GM21360 (cell line): ENCODE data around the gene SEC11A.
A peak's percentile ranks its signal among the peaks of the same experiment; 100 is the strongest.

Experiments used
- ATAC-seq: cut with Tn5 transposase; IDR thresholded peaks from one replicate; pipeline ENCODE4 v1.9.1; 2021; ENCODE audit warnings: mild to moderate bottlenecking, moderate library complexity; ENCODE audit not compliant: unreplicated experiment

SEC11A gene

GRCh38 chr15:84685304-84685703 is 30.6 kb downstream of the SEC11A start:
- no peak for ATAC-seq

DNA sequence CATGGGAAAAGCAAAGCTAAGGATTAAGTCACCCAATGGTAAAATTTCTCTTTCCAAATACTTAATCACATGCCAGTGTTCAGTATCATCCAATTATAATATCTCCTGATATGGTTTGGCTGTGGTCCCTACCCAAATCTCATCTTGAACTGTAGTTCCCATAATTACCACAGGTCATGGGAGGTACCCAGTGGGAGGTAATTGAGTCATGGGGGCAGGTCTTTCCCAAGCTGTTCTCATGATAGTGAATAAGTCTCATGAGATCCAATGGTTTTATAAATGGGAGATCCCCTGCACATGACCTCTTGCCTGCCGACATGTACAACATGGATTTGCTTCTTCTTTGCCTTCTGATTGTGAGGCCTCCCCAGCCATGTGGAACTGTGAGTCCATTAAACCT is 31.8 kb downstream of the SEC11A start:
- no peak for ATAC-seq

DNA sequence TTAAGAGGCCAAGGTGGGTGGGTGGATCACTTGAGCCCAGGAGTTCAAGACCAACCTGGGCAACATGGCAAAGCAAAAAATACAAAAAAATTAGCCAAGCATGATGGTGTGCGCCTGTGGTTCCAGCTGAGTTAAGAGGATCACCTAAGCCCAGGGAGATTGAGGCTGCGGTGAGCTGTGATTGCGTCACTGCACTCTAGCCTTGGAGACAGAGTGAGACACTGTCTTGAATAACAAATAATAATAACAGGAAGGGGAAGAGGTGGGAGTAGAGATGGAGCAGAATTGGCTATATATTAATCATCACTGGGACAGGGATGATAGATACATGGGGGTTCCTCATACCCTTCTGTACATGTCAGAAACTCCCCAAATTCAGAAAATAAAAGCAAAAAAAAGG is 34.1 kb downstream of the SEC11A start:
- ATAC-seq: no peak

DNA sequence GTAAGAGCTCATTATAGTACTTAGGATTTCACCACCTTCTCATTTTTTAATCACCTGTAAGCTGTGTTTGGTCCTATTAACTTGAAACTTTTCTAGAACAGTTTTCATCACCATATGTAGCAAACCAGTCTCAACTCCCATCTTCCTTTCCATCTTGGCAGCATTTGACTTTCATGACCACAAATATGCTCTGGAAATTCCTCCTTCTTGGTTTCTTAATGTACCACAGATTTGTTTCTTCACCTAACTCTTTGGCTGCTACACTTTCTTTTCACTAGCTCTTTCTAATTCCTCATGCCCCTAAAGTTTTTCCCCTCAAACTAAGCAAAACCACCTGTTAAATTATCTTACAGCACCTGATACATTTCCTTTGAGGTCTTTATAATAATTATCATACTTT is 44.7 kb downstream of the SEC11A start:
- ATAC-seq: no peak

DNA sequence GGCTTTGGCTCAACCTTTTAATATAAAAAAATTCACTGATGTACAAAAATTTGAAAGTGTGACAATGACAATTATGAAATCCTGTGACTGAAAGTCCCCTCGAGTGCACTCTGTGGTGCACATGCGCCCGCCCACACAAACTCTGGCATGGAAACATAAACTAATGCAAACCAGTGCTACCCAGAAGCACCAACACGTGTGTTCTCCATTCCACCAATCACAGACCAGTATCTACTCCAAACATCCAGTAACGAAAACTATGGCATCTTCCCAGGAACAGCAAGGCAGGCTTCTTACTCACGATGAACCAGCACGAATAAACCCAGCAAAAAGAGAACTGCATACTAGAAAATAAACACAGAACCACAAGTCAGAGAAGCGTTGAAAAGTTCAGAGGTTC is 46.2 kb downstream of the SEC11A start:
- ATAC-seq: no peak

DNA sequence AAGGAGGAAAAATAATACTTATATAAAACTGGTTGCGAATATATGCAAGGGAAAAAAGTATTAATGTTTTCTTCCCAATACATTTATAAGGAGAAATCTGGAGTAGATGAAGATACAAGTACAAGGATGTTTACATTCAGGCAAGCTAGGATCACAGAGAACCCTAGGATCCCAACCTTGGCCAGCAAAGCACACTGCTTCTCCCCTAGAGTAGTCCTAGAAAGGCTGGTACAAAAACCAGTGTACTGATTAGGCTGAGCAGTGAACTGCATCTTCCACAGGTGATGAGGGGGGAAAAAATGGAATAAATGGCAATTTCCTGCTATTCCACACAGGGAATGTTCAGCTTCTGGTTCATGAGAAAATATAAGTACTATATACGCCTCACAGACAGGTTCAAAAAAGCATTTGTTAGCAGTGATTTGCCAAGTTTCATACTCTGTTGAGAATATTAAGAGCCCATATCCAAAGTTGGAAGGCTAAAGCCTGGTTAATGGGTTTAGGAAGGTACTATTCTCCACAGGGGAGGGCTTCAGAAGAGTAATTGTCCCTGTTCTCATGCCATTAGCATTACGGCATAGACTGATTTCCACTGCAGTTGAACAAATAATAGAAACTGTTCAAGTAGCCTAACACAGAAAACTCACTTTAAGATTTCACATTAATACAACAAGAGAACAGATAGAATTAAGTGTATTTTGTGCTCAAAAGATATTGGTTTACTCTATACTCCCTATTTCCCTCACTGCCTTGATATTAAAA is 47.5 kb downstream of the SEC11A start:
- no peak for ATAC-seq

DNA sequence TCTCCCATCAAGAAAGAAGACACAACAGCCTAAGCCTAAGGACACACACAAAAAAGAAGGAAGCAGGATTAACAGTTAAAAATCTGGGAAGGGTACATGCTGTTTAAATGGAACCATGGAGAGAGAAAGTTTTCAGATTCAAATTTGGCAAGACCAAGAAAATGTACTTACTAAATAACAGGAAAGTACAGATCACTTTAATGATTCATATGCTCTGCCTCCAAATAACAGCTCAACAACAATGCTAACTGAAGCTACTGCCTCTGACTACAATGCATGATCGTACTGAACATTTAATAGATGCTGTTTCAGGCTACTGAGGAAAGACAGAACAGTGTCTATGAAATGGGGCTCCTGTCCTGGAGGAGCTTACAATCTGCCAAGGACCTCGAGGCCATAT is 49.6 kb downstream of the SEC11A start:
- no peak for ATAC-seq

DNA sequence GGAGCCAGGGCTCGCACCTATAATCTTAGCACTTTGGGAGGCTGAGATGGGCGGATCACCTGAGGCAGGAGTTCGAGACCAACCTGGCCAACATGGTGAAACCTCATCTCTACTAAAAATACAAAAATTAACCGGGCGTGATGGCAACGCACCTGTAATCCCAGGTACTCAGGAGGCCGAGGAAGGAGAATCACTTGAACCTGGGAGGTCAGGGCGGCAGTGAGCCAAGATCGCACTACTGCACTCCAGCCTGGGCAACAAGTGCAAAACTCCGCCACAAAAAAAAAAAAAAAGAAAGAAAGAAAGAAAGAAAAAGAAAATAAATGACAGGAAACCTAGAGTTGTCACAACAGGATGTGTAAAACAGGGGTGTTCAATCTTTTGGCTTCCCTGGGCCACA is 54.9 kb downstream of the SEC11A start:
- ATAC-seq: no peak

DNA sequence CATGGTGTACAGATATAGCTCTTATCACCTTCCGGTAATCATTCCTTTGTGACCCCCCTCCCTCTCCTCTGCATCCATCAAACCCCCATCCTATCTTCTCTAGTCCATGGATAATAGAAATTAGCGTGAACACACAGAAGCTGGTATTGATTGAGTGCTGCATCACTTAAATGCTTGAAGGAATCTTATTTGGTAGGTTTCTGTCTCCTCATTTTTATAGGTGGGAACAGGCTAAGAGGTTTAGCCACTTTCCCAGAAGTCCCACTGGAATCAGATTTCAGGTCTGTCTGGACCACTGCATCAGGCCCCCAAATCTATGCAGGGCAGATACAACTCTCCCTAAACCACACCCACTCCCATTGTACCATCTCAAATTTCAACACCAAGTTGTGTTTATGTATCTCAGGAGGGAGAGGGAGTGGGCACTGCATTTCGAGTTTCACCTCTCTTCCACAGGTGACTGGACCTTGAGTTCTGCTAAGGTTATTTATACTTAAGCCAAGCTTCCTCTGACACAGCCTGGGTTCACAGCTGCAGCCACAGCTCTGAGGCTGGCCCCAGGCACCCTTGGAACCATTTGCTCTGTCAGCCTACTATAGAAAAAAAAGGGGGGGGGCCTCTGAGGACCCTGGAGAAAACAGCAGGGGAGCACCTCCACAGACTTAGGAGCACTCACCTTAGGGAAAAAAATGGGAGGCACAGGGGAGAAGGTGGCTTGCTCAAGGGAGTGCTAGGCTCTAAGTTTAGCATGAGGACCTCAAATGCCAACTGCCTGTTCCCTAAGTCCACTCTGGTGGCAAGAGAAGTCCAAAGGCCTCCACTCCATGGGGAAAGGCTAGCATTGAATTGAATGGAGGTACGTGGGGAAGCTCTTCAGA is 55.8 kb downstream of the SEC11A start:
- ATAC-seq: no peak

DNA sequence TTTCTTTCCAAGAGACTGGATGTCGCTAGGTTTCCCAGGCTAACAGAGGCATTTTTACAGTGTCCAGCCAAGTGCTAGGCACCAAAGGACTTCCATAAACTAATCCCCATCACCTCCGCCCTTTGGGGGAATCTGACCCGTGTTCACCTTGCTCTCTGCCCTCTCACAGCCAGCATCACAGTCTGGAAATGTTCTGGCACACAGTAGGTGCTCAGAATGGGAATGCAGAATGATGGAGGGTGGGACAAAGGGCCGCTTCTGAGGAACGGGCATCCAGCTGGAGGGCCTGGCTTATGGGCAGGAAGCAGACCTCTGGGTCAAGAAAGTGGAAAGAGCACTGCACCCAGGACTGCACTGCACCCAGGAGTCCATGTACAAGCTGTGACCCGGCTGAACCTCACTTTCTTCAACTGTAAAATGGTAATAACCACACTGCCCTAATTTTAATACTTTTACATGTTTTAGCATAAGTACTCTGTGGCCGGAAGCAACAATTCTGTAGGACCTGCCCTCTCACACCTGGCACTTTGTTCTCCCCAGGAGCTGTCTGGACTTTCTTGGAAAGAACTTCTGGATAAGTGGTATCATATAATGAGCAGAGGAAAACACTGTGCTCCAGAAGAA is 57.0 kb downstream of the SEC11A start:
- ATAC-seq: no peak

DNA sequence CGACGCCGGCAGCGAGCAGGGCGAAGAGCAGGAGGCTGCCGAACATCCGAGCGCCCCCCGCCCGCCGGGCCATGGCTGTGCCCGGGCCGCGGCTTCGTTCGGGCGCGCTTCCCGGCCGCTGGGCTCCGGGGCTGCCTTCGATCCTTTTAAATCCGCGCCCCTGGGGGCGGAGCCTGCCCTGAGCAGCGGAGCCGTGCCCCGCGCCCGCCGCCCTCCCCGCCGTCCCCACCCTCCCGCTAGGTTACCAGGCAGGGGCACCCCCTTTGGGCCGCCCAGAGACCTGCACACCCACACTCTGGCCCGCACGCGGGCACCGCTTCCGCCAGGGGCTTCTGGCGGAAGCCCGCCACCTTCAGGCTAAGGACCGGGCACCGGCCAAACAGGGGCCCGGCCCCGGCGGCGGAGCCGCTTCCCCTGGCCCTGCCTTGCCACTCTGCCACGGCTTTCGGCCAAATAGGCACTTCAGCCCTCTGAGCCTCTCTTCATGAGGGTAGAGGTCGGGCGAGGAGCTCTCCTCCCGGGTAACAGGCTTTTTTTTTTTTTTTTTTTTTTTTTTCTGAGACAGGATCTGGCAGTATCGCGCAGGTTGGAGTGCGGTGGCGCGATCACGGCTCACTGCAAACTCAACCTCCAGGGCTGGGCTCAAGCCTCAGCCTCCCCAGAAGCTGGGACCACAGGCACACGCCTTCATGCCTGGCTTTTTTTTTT is 57.7 kb downstream of the SEC11A start, which contains the start of gene NMB:
NMB (minus strand) TSS at position 120 of the 708 bp plus-strand sequence; CDS start at position 73, 47 bp downstream.
- ATAC-seq: peak; percentile 54

DNA sequence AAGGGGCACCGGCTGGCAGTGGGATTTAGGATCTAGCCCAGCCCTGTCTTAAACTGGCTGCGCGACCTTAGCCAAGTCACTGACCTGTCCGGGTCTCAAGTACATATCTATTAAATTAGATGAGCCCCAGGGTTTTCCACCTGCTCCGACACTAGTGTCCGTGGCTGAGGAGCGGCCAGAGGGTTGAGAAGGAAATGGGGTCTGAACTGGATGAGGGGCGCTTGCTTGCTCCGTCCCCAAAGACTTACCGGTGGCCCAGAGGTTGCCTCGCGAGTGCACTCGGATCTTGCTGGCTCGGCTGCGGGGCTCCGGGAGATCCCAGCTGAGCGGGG is 58.2 kb downstream of the SEC11A start:
- no peak for ATAC-seq

DNA sequence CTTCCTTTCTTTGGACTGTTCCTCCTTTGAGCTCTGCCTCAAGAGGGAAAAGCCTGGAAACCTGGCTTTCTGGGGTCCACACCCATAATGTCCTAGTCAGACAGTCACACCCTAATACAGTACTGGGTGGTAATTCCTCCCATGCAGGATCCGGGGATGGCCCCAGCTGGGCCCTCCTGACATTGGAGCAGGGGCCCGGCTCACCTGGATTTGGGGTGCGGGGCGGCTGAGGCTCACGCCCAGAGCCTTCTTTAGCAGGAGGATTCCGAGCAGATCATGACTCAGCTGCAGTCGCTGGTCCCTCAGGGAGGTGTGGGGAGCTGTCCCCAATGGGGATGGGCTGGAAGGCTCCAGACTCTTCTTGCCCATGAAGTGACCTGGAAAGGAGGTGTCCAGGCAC is 59.0 kb downstream of the SEC11A start:
- no peak for ATAC-seq

DNA sequence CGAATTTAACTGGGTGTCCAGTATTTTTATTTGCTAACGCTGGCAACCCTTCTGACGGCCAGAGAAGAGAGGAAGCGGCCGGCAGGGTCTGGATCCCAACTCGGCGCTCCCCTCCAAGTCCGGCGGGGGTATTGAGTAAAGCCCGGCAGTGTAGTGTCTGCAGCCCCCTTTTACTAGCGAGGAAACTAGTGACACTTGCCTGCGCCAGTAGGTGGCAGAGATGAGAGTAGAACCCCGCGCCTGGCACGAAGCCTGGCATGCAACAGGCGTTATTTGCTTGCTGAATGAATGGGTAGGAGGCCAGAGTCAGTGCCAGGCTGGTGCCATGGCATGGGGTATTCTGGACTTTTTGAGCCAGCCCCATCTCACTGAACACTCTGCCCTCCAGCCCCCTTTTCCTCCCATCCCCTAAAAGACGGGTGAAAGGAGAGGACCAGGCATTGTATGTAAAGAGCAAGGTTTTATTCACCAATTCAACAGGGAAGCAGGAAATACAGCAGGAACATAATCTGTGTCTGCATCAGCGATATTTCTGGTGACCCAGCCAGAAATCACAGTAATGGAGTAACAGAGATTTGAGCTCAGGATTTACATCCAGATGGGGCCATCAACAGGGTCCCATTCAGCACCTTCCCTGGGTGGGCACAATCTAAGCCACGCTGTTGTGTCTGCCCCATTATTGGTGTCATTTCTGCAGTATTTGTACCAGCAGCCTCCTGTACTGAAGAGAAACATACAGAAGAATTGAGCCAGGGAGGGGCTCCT is 61.1 kb downstream of the SEC11A start:
- peak; percentile 25 for ATAC-seq

DNA sequence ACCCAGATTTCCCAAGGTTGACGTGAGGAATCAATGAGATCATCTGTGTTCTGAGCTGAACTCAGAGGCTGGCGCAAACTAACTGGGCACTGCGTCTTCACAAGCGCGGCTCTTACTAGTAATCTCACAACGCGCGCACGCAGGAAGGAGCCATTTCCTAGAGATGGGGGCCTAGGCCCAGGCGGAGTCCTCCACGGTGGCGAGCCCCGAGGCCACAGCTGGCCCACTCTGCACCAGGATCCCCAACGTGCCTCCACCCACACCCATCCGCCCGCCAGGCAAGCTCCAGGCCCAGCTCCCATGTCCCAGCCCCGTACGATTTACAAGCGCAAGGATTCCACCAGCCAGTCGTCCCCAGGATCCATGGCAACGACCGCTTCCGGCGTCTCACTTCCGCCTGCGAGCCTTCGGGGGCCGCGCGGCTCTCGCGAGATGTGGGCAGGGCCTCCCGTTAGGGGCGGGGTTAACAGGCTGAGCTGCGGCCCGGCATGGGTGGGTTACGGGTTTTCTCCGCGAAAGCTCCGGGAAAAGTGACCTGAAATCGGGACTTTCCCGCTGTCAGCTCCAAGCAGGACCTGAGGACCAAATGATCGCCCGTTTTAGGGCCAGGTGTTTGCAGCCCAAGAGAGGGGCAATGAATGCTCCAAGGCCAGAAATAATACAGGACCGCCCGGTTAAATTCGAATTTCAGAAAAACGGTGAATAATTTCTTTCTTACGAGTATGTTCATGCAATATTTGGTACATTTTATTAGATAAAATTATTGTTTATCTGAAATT is 61.8 kb downstream of the SEC11A start, which contains the start of gene WDR73:
WDR73 (minus strand) TSS at position 374 of the 779 bp plus-strand sequence; CDS start at position 365, 9 bp downstream.
- peak; percentile 82 for ATAC-seq

DNA sequence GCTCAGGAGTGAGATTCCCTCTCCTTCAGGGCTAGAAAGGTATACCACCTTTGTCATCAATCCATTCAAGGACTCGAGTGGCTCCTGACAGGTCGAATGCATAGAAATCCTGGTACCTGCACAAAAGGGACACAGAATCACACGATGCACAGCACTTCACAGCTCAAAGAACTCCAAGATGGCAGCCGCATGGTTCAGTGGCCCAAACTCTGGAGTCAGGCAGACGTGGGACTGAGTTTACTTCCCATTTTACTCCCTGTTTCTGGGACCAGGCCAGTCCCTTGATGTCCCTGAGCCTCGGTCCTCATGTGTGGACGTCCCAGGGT is 62.4 kb downstream of the SEC11A start:
- ATAC-seq: no peak

DNA sequence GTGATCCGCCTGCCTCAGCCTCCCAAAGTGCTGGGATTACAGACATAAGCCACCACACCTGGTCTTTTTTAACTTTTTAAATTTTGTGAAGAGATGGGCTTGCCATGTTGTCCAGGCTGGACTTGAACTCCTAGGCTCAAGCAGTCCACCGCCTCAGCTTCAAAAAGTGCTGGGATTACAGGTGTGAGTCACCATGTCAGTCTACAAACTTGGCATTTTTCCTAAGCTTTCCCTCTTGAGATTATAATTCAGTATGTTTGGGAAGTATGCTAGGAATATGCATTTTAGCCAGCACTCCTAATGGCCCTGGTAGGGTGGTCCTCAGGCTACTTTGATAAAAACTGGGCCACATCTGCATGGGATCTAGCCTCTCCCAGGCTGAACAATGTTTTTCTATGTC is 66.2 kb downstream of the SEC11A start:
- ATAC-seq: no peak

- no peak for ATAC-seq
Measured at GRCh38 chr15:84648539-84648938, 67.4 kb downstream of the SEC11A start.

GRCh38 chr15:84647726-84648125 is 68.2 kb downstream of the SEC11A start:
- no peak for ATAC-seq

- ATAC-seq: no peak
Measured at GRCh38 chr15:84645997-84646396, 69.9 kb downstream of the SEC11A start.
